HG02973 (cell line): ENCODE results near the gene OSER1.
A peak's percentile ranks its signal among the peaks of the same experiment; 100 is the strongest.
"Not testable (repeated sequence)": the region's sequence is repeated elsewhere in the genome, so short reads cannot be mapped to it uniquely, and the experiment has no call there.

Source experiments
- ATAC-seq: cut with Tn5 transposase; IDR thresholded peaks from one replicate; pipeline ENCODE4 v1.9.1; 2021; ENCODE audit warnings: moderate library complexity; ENCODE audit not compliant: unreplicated experiment

OSER1 gene

DNA sequence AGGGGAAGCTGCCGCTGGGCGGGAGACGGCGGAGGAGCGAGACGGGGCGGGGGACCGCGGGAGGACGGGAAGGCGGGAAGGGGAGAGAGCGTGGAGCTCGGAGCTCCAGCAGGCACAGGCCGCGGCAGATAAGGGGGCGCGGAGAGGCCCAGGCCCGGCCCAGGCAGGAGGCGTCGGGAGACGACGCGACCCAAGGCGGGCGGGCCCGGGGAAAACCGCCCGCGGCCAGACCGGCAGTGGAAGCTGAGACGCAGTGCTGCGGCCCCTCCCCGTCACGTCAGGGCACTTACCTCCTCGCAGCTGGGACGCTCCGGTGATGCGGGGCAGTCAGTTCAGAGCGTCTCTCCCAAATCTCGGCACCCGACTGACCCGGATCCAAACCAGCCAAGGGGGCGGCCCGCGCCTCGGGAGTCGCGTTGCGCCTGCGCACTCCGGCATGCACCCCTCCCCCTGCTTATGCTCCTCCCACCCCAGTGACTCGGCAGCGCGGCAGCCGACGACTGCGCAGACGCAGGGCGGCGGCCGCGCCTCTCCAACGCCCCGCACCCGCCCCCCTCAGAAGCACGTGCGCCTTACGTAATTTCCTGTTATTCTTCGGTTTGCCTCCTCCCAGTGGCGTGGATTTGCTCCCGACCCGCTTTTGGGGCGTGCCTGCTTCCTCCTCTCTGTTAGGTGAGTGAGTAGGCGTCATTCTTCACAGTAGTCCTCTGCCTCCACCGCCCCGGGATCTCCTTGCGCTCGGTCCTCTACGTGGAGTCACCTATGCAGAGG lies at the start of gene OSER1:
TSS of gene OSER1 (minus strand) at position 366 of the 771 bp plus-strand sequence. CDS start 3,814 bp downstream, outside the sequence.
- ATAC-seq, result peak; percentile 75

DNA sequence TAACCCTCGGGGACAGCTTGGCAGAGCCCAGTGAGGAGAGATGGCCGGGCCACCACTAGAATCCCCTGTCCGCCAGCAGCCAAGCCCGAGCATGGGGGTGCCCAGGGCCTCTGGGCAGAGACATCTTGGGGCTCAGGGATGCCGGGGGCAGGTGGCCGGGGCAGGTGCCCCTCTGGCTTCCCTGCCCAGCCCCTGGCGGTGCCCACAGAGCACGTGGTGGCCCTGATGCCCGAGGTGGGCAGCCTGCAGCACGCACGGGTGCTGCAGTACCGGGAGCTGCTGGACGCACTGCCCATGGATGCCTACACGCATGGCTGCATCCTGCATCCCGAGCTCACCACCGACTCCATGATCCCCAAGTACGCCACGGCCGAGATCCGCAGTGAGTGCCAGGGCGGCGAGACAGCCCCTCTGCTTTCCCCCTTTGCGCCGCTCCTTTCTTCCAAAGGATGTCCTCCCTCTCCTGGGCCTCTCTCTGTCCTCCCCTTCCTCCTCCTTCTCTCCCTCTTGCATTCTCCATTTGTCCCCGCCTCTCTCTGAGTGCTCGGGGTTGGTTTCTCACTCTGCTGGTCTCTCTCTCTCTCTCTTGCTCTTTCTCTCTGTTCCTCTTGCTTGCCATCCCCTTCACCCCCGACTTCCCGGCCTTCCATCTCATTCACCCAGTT lies 47.8 kb upstream of the OSER1 start:
- ATAC-seq, result no peak

DNA sequence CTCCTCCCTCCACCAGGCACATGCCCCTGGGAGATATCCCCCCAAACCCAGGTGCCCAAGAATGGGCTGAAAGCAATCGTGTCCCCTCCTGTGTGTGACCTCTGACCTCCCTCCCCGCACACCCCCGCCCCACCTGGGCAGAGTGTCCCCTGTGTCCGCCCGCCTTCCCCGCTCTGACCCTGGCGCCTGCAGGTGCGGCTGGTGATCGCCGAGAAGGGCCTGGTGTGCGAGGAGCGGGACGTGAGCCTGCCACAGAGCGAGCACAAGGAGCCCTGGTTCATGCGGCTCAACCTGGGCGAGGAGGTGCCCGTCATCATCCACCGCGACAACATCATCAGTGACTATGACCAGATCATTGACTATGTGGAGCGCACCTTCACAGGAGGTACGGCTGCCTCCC lies 46.4 kb upstream of the OSER1 start:
- no peak for ATAC-seq

DNA sequence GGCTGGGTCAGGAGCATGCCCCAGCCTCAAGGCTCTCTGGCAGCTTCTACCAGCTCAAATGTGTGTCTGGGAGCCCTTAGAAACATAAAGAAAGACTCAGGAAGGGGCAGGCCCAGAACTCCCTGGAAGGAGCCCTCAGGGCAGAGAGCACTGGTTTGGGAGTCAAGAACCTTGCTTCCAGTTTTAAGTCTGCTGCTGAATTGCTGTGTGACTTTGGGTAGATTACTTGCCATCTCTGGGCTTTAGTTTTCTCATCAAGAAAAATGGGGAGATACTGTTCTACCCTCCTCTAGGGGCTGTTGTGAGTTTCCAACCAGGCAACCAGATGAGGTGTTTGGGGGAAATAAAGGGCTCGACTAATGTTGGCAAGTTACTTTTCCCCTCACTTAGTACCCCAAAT lies 45.4 kb upstream of the OSER1 start:
- no peak for ATAC-seq

DNA sequence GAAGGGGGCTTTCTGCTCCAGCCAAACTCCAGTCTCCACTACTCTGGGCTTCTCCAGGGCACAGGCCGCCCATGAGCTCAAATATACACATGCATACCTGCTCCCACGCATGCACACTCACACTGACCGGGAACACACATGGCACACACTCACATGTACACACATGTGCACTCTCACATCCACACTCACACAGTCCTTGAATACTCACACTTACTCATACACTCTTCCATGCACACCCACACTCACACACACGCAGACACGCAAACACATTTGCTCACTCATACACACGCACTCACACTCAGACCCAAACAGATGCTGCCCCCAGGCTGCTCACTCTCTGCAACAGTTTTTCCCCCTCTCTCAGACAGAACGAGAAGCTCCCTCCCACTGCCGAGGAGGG lies 43.5 kb upstream of the OSER1 start:
- no peak for ATAC-seq

DNA sequence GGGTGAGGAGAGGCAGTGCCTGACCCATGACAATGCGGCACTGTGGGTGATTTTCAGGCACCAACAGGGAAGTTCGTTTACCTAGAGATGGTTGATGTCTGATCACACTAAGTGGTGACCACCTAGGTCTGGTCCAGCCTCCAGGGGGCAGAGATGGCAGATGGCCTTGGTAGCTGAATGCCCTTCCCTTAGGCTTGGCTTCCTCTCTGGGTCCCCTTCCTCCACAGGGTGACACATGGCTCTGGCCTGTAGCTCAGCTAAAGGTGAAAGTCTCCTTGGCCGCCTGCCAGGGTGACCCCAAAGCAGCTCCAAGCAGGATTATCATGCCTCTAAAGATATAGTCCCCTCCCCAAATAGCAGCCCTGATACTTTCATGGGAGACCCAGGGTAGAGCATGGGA lies 43.0 kb upstream of the OSER1 start:
- ATAC-seq, result no peak

DNA sequence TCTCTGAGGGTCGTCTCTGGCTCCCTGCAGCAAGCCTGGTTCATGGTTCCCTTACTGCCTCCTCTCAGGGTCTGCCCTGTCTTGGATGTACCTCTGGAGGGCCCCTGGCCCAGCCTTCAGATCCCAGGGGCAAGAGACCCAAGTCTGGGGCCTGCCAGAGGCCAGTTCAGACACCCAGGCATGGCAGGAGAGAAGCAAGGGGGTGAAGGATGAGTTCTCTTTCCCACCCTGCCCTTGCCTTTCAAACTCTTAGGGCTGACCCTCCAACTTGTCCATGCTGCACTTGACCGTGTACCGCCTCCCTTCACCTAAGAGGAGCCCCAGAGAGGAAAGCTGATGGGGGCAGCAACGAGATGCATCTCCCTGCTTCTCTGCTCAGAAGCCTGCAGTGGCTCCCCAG lies 40.7 kb upstream of the OSER1 start:
- ATAC-seq, result no peak

DNA sequence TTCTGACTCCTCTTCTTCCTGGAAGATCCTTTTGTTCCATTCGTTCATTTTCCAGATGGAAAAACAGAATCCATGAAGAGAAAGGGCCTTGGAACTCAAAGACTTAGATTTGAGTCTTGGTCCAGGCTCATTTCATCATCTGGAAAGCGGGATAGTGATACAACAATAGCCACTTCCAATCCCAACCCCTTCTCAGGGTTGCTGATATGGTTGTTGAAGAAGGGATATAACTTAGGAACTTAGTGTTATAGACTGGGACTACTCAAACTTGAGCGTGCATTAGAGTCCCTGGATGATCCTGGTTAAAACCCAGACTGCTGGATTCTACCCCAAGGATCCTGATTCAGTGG lies 37.8 kb upstream of the OSER1 start:
- no peak for ATAC-seq

DNA sequence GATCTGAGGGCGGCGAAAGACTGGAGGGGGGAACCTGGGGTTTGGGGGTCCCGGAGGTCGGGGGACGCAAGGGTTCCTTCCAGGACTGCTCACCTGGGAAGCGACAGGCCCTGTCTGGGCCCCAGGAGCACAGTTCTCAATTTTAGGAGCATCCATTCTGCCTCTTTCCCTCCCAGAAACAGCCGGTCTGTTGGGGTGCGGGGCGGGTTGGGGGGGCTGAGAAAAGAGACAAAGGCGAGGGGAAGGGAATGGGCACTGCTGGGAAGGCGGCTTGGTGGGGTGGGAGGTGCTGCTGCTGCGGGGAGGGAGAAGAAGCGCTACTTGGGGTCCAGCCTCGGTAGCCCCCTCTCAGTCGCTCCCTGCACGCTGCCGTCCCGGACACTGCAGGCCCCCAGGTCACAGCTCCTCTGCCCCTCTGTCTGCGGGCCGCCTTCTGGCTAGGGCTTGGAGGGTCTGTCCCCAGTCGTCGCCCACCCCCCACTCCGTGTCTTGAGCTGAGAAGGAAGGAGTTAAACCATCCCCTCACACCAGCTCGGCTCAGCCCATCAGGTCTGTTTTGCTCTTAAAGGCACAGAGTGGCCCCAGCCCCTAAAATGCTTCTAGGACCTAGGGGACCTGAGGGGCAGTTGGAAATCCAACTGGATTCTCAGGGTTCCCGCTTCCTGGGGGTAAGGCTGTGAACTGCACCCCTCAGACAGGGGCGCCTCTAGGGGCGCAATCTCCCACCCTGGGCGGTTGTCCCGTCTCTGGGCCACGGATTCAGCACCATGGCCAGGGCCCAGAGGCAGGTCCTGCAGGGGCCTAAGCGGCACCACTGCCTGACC lies 37.2 kb upstream of the OSER1 start:
- ATAC-seq, result no peak

DNA sequence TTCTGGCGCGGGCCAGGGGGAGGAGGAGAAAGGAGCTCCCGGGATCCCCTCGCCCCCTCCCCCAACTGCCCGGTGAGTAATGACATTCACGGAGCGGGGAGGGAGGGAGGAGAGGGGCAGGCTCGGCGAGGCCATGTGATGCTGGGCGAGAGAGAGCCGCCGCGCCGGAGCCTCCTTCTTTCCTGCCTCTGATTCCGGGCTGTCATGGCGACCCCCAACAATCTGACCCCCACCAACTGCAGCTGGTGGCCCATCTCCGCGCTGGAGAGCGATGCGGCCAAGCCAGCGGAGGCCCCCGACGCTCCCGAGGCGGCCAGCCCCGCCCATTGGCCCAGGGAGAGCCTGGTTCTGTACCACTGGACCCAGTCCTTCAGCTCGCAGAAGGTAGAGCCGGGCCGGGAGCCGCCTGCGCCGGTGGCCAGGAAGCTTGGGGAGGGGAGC lies 36.6 kb upstream of the OSER1 start, which contains the start of gene GDAP1L1:
TSS of gene GDAP1L1 (plus strand) at position 178 of the 441 bp plus-strand sequence. CDS start at position 205, 27 bp downstream.
- no peak for ATAC-seq

DNA sequence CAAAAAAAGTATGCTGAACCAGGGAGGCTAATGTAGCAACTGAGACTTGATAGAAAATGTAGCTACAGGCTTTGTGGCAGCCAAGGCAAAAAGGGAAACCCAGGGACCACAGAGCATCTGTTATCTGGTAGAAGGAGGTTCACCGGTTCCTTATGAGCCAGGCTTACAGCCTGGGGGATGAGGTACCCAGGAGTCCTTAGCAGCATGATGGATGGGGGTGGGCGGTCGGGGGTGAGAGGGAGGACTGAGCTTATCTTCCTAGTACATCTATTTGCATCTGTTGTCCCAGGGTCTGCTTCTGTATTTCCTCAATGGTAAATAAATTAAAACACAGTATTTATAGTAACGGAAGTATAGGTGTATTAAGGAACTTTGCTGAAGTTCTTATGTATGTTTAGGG lies 35.4 kb upstream of the OSER1 start:
- ATAC-seq, result no peak

DNA sequence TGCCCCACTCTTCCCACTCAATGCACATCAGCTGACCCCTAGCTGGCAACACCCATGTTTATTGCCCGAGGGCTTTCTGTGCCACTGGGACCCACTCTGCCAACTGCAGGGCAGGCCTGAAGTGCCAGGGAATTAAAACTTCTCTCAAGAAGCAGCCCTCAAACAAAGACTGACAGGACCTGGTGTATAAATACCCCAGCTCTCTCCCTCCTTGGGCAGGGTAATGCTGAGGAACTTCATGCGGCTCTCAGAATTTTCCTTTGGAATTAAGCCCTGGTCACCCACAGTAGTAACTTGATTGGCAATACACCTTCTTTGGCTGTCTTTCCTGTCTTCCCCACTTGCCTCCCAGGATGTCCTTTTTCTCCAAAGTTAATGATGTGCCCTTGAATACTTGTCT lies 31.2 kb upstream of the OSER1 start:
- no peak for ATAC-seq

DNA sequence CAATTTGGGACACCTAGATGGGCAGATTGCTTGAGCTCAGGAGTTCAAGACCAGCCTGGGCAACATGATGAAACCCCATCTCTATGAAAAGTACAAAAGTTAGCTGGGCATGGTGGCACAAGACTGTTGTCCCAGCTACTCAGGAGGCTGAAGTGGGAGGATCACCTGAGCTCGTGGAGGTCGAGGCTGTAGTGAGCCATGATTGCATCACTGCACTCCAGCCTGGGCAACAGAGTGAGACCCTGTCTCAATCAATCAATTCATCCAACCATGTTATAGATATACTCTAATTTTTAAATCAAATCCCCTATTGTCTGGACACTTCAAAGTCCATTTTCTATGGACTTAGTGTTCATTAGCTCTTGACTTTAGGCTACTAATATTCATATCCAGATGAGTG lies 26.3 kb upstream of the OSER1 start:
- not testable (repeated sequence) for ATAC-seq

DNA sequence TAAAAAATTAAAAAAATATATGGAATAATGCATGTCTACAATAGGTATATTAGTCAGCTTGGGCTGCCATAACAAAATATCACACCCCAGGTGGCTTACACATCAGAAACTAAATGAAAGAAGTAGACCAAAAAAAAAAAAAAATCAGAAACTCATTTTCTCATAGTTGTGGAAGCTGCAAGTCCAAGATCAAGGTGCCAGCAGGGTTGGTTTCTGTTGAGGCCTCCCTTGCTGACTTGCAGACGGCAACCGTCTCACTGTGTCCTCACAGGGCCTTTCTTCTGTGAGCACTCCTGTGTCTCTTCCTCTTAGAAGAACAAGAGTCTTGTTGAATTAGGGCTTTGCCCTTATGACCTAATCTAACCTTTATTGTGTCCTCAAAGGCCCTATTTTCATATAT lies 25.1 kb upstream of the OSER1 start:
- no peak for ATAC-seq

DNA sequence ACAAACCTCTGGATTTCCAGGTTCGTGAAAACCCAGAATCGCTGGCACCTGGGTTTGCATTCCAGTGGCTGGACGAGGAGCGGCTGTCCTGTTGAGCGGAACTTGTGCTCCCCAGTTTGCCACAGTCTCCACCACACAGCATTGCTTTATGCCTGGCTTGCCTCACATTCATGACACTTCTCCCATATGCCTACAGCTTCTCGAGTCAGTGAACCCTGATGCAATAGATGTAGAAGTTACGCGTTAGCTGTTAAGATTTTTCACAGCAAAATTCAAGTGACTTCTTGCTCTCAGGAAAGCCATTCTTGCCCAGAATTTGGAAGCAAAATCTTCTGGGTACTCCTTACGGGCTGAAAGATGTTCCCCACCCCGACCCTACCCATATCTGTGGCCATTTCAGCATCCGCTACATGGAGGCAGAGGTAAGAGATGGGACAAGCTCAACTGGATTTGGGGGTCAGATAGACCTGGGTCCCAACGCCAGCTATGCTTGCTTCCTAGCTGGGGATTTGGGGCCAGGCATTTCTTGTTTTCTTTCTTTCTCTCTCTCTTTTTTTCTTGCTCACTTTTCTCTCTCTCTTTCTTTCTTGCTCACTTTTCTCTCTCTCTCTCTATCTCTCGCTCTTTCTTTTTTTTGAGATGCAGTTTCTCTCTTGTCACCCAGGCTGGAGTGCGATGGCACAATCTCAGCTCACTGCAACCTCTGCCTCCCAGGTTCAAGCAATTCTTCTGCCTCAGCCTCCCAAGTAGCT lies 24.2 kb upstream of the OSER1 start:
- ATAC-seq, result no peak

DNA sequence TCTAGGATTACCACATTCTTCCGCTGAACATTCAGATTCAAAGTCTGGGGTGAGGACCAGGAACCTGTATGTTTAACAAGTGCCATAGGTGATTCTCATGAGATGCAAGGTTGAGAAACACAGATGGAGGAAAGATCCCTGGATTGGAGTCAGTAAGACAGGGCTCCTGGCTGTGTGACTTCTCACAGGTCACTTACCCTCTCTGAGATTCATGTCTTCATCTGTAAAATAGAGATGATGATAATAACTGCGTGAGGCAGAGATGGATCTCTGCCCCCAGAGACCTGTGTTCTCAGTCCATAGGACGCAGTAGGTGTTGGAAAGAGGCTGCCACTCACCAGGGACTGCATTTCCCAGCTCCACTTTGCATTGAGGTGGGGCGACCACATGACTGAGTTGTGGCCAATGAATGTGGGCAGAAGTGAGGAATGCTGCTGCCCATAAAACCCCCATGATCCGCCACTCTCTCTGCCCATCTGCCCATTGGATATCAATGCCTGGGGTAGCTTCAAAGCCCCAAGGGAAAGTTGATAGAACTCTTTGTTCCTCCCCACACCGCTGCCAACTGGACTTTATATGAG lies 23.0 kb upstream of the OSER1 start:
- ATAC-seq, result no peak

DNA sequence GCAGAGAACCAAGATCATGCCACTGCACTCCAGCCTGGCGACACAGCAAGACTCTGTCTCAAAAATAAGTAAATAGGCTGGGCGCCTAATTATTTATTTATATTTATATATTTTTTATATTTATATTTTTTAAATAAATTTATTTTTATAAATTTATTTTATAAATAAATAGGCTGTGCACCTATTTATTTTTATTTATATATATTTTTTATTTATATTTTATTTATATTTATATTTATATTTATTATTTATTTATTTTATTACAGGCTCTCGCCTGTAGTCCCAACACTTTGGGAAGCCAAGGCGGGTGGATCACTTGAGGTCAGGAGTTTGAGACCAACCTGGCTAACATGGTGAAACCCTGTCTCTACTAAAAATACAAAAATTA lies 21.9 kb upstream of the OSER1 start:
- ATAC-seq, result not testable (repeated sequence)

DNA sequence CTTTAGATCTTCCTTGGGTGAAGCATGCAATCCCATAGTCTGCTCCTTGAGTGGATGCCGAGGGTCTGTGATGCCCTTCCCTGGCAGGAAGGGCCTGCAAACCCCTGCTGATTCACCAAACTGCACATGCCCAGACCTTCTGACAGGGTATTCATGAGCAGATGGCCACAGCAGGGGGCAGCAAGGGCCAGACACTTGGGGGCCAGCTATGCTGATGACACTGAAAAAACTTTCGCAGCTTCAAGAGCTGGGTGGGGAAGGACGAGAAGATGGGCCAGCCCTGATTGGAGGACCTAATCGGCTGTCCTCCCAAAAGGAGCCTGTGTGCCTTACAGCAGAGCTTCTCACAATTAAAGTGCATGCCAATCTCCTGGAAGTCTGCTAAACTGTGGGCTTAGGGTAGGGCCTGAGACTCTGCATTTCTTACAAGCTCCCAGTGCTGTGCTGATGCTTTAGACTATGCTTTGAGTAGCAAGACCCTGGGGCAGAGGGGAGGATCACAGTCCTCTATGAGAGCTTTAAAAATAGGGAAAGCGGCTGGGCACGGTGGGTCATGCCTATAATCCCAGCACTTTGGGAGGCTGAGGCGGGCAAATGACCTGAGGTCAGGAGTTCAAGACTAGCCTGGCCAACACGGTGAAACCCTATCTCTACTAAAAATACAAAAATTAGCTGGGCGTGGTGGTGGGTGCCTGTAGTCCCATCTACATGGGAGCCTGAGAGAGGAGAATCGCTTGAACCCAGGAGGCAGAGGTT lies 21.3 kb upstream of the OSER1 start:
- no peak for ATAC-seq

DNA sequence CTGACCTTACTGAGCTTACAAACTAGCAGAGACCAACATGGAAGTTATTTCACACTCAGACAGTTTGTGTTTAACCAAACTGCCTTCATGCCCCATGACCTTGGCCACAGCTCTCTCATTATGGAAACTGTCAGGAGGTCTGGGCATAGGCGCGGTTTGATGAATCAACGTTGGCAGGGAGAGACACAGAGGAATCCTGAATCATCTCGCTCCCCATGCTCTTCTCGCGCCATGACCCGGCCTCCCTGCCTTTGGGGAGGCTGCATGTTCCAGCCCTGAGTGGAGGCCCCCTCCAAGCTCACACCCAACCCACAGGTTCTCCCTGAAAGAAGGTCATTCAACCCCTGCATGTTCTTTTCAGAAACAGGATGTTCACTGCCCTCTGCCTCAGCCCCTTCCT lies 20.6 kb upstream of the OSER1 start:
- ATAC-seq, result no peak
